Omental fat pad (tissue), 4 donors: ENCODE data around the gene LETM1. TPM values are rescaled to one million over a fixed set of nuclear protein-coding genes. Genes with fewer than 3 reads are reported as not detected.

Source experiments
- ATAC-seq: fragments of 150-250 bp; one replicate; pipeline ENCODE4 v1.9.1; 2016; ENCODE audit warnings: mild to moderate bottlenecking, moderate library complexity; ENCODE audit not compliant: low FRiP score
- DNase-seq: peaks from one replicate; pipeline ENCODE4 v3.0.0-alpha.2; 2019; ENCODE audit warnings: low spot score
- CTCF ChIP-seq, 3 donors: fragments of 450-650 bp; IDR thresholded peaks; one replicate each; pipeline ENCODE4 v1.5.1; 2016 to 2017; ENCODE audit warnings: antibody characterized with exemption in 3 of 3, mild to moderate bottlenecking in 3 of 3, moderate library complexity in 2 of 3
- total RNA-seq, 4 donors: library from RNA; depleted of rRNA; stranded (reverse); fragments of >200 nt; gene quantifications; one replicate each; pipeline ENCODE4 v1.1.0, GENCODE V29; 2016

LETM1 gene
- total RNA-seq, 4 donors from 2014 or later: 42.2 to 104 (median 52.8) TPM

- ATAC-seq: no peak
- TF ChIP-seq CTCF (IDR thresholded peaks at IDR 0.05): no peak
Measured at GRCh38 chr4:1799387-1800375, 56.3 kb downstream of the LETM1 start.

GRCh38 chr4:1798580-1799386 lies 57.2 kb downstream of the LETM1 start:
- no peak for DNase-seq
- TF ChIP-seq CTCF (IDR thresholded peaks at IDR 0.05): no peak
- no peak for ATAC-seq

More at GRCh38 chr4:1799387-1800375, 56.3 kb downstream of the LETM1 start:
- DNase-seq: no peak

GRCh38 chr4:1797861-1798579 lies 57.9 kb downstream of the LETM1 start:
- DNase-seq (no peak), ATAC-seq (no peak)
- TF ChIP-seq CTCF (IDR thresholded peaks at IDR 0.05): no peak

GRCh38 chr4:1797298-1797860 lies 58.6 kb downstream of the LETM1 start:
- TF ChIP-seq CTCF (IDR thresholded peaks at IDR 0.05): no peak
- DNase-seq (no peak), ATAC-seq (no peak)

GRCh38 chr4:1796486-1797204 lies 59.3 kb downstream of the LETM1 start:
- no peak for TF ChIP-seq CTCF (IDR thresholded peaks at IDR 0.05)
- DNase-seq (no peak), ATAC-seq (no peak)
